GM12878 (cell line): ENCODE data around the gene DENR. TPM values are rescaled to one million over a fixed set of nuclear protein-coding genes. Genes with fewer than 3 reads are reported as not detected.

Experiments used
- ATAC-seq: fragments of 200-7000 bp; cut with Tn5 transposase; 3 replicates; pipeline ENCODE4 v1.9.1; 2020; ENCODE audit warnings: mild to moderate bottlenecking, moderate library complexity
- BruUV-seq: library from RNA; stranded (reverse); fragments of 400-500 nt; replicated peaks from 2 replicates; lab custom pipeline; 2021; lab: Mats Ljungman, UMichigan
- CTCF ChIA-PET: fragments of 300-600 bp; sonication (Branson Sonifier 250); formaldehyde crosslinking; extraction: SDS; loops from one replicate; lab custom pipeline; 2021; ENCODE audit warnings: inconsistent platforms; lab: Yijun Ruan, JAX
- POLR2A ChIA-PET: fragments of 350-600 bp; formaldehyde crosslinking; extraction: SDS; loops from one replicate; lab custom pipeline; 2021; ENCODE audit warnings: inconsistent platforms; lab: Charles Lee
- RAD21 ChIA-PET: fragments of 300-600 bp; sonication (Branson Sonifier 250); formaldehyde crosslinking; loops from one replicate; lab custom pipeline; 2023; ENCODE audit warnings: antibody characterized with exemption; ENCODE audit not compliant: unreplicated experiment; lab: Charles Lee
- SMC1A ChIA-PET: fragments of 300-600 bp; sonication (Branson Sonifier 250); formaldehyde crosslinking; loops from one replicate; lab custom pipeline; 2023; ENCODE audit not compliant: unreplicated experiment, uncharacterized antibody; lab: Charles Lee
- DNase-seq: peaks from one replicate; pipeline ENCODE4 v3.0.0-alpha.2; 2011; ENCODE audit warnings: low read depth, low spot score
- FAIRE-seq: peaks from 3 replicates; lab custom pipeline; 2011; peaks lifted over from hg19 to GRCh38; lab: Jason Lieb, UNC
- H2AFZ ChIP-seq: 2 replicates; pipeline ENCODE4 v1.6.0; 2011; ENCODE audit warnings: low read depth, low read length, control low read depth; ENCODE audit not compliant: control insufficient read depth
- H3K27ac ChIP-seq: 2 replicates; pipeline ENCODE4 v1.5.1; 2011; ENCODE audit warnings: control low read depth; ENCODE audit not compliant: control insufficient read depth, insufficient read depth
- H3K27me3 ChIP-seq, 2 experiments: replicated peaks in 1 of 2; 2 replicates each; pipeline versions ENCODE4 v1.6.0 to v1.6.1; 2011; ENCODE audit warnings: low read length in 1 of 2; ENCODE audit not compliant: control insufficient read depth in 2 of 2, insufficient read depth in 2 of 2
- H3K36me3 ChIP-seq, 2 experiments: 2 replicates each; pipeline ENCODE4 v1.5.1; 2011; ENCODE audit warnings: low read length in 1 of 2; ENCODE audit not compliant: control insufficient read depth in 2 of 2, insufficient read depth in 2 of 2
- H3K4me1 ChIP-seq: 2 replicates; pipeline ENCODE4 v1.6.1; 2011; ENCODE audit warnings: mild to moderate bottlenecking, low read length, moderate library complexity, mixed read lengths; ENCODE audit not compliant: control insufficient read depth, insufficient read depth
- H3K4me2 ChIP-seq: 2 replicates; pipeline ENCODE4 v1.6.0; 2011; ENCODE audit warnings: control low read depth; ENCODE audit not compliant: control insufficient read depth, insufficient read depth
- H3K4me3 ChIP-seq: fragments of 200-600 bp; sonication (generic); 2 replicates; pipeline ENCODE4 v1.5.1; 2016
- H3K79me2 ChIP-seq: 2 replicates; pipeline ENCODE4 v1.6.0; 2011; ENCODE audit warnings: low read length; ENCODE audit not compliant: control insufficient read depth, insufficient read depth
- H3K9ac ChIP-seq: 2 replicates; pipeline ENCODE4 v1.8.0; 2011; ENCODE audit warnings: low read length, control low read depth, mixed read lengths; ENCODE audit not compliant: control insufficient read depth, insufficient read depth
- H3K9me3 ChIP-seq: replicated peaks from 3 replicates; pipeline ENCODE4 v1.5.1; 2011; ENCODE audit warnings: mild to moderate bottlenecking, low read length; ENCODE audit not compliant: control insufficient read depth, insufficient read depth
- H4K20me1 ChIP-seq: 2 replicates; pipeline ENCODE4 v1.6.0; 2011; ENCODE audit not compliant: control insufficient read depth, insufficient read depth
- BCL11A ChIP-seq: IDR thresholded peaks from 2 replicates; pipeline ENCODE4 v1.6.1; 2011; ENCODE audit warnings: low read depth, low read length
- CREM ChIP-seq: IDR thresholded peaks from 2 replicates; pipeline ENCODE4 v1.6.1; 2014; ENCODE audit warnings: antibody characterized with exemption, low read depth
- E2F4 ChIP-seq: IDR thresholded peaks from 2 replicates; pipeline ENCODE4 v1.6.1; 2012; ENCODE audit warnings: low read depth, low read length, improper control_type of control experiment
- IKZF2 ChIP-seq, 2 experiments: fragments of 450-650 bp; IDR thresholded peaks; 2 replicates each; pipeline ENCODE4 v1.6.1; 2017; ENCODE audit warnings: mild to moderate bottlenecking in 2 of 2, moderate library complexity in 2 of 2
- NKRF ChIP-seq: fragments of 450-650 bp; conservative IDR thresholded peaks from 2 replicates; pipeline ENCODE4 v1.6.1; 2017; ENCODE audit warnings: mild to moderate bottlenecking, moderate library complexity
- POU2F2 ChIP-seq: IDR thresholded peaks from 3 replicates; pipeline ENCODE4 v1.6.1; 2011; ENCODE audit warnings: low read depth, mild to moderate bottlenecking, low read length, borderline replicate concordance
- RBBP5 ChIP-seq: fragments of 200-600 bp; sonication (generic); conservative IDR thresholded peaks from 2 replicates; pipeline ENCODE4 v1.6.1; 2016
- RUNX3 ChIP-seq: IDR thresholded peaks from 2 replicates; pipeline ENCODE4 v1.6.1; 2012; ENCODE audit warnings: low read length, inconsistent platforms
- SUZ12 ChIP-seq: fragments of 200-600 bp; sonication (generic); IDR thresholded peaks from one replicate; pipeline ENCODE4 v1.6.1; 2018; ENCODE audit warnings: antibody characterized with exemption, mild to moderate bottlenecking; ENCODE audit not compliant: unreplicated experiment
- WGBS: methylation state at CpG from one replicate; pipeline ENCODE4 v1.1.6; 2016; ENCODE audit warnings: low lambda C conversion rate; ENCODE audit not compliant: insufficient replicate concordance, insufficient coverage; ENCODE audit errors: missing lambda C conversion rate; 5-methylcytosine and 5-hydroxymethylcytosine counted together
- in situ Hi-C: fragments of 300-500 bp; cut with MboI; formaldehyde crosslinking; loops from 9 replicates; pipeline ENCODE4 v1.14.3; 2018; ENCODE audit warnings: mixed read lengths
- intact Hi-C: fragments of 100-400 bp; cut with micrococcal nuclease; formaldehyde crosslinking; loops from one replicate; pipeline ENCODE4 v1.14.2; 2022; ENCODE audit not compliant: unreplicated experiment
- polyA plus RNA-seq, 11 experiments: library from polyadenylated mRNA; depleted of rRNA in 4 of 11; unstranded in 6 of 11; stranded (reverse) in 5 of 11; fragments of >200 nt; fragmentation: Nextera tagmentation in 4 of 11; fragmentation: Illumina TruSeq in 1 of 11; extraction: Ambion mirVana in 4 of 11; extraction: Trizol in 1 of 11; gene quantifications; 1 replicate in 1 of 11; 2 replicates in 10 of 11; pipeline versions ENCODE4 v1.2.1 to v1.2.3, GENCODE V29; 2011 to 2016; ENCODE audit warnings: inconsistent platforms in 2 of 11, missing spikeins in 2 of 11, low read depth in 1 of 11
- total RNA-seq, 4 experiments: library from RNA; depleted of rRNA in 3 of 4; stranded (reverse); fragments of >200 nt in 3 of 4; fragmentation: Illumina TruSeq in 1 of 4; extraction: Trizol in 1 of 4; gene quantifications; 2 replicates each; pipeline versions ENCODE4 v1.2.1 to v1.2.3, GENCODE V29; 2013 to 2021

DENR gene
- total and polyA plus RNA-seq, 10 of the 15 experiments (the other 5 are each of a cell fraction or from before 2014, with no cell fraction given) = 29.4 to 97.7 (median 58.3) TPM

- Histone ChIP-seq H3K27ac (no peak overlapping the region), H3K9me3 (no peaks in the 10 kb centered on the region), H4K20me1 (no peaks in the 10 kb centered on the region), H3K4me2 (no peak overlapping the region), H3K9ac (no peak overlapping the region), H2AFZ (no peak overlapping the region), H3K27me3 (no peaks in the 10 kb centered on the region), H3K36me3 (no peaks in the 10 kb centered on the region), H3K79me2 (no peaks in the 10 kb centered on the region), H3K4me3 (no peak overlapping the region), H3K4me1 (no peaks in the 10 kb centered on the region)
- intact Hi-C loops = no loop called here
- ChIA-PET CTCF (interaction anchor here (0.6 to 0.7 kb wide), 2 partner anchors 19 to 152 kb away, joined by 3 to 4 read pairs; no protein-coding TSS in a partner anchor), SMC1A (interaction anchor here (1.7 kb wide), 1 partner anchor 152 kb away, joined by 3 read pairs; no protein-coding TSS in a partner anchor), POLR2A (interaction anchor here (0.6 kb wide), 1 partner anchor 29 kb away, joined by 3 read pairs; no protein-coding TSS in a partner anchor), RAD21 (interaction anchor here (0.7 kb wide), 1 partner anchor 46 kb away, joined by 6 read pairs; no protein-coding TSS in a partner anchor)
- in situ Hi-C loops = no loop called here
- BruUV-seq = no TSS peak
- no peak for FAIRE-seq
- TF ChIP-seq IKZF2 (IDR thresholded peaks at IDR 0.05) (no peak), RUNX3 (peak; percentile 48)
- DNase-seq = no peak
- no peak for ATAC-seq
- 69% methylated on average over 10 of the region's 13 CpGs for WGBS
Observed at GRCh38 chr12:122799641-122800243, 47.1 kb downstream of the DENR start.

- Histone ChIP-seq H3K4me2 (no peak overlapping the region), H4K20me1 (no peaks in the 10 kb centered on the region), H2AFZ (no peak overlapping the region), H3K36me3 (no peaks in the 10 kb centered on the region), H3K9ac (no peak overlapping the region), H3K27me3 (no peaks in the 10 kb centered on the region), H3K4me1 (peaks cover 5% of the 10 kb centered on the region), H3K27ac (no peak overlapping the region), H3K9me3 (no peaks in the 10 kb centered on the region), H3K79me2 (no peaks in the 10 kb centered on the region), H3K4me3 (no peak overlapping the region)
- ChIA-PET RAD21 (interaction anchor here (1.5 kb wide), 1 partner anchor 9 kb away, joined by 5 read pairs; no protein-coding TSS in a partner anchor), POLR2A (no interaction called here), SMC1A (interaction anchor here (1.0 to 1.2 kb wide), 2 partner anchors 10 to 88 kb away, joined by 4 to 6 read pairs; no protein-coding TSS in a partner anchor), CTCF (interaction anchor here (1.0 to 2.0 kb wide), 2 partner anchors 10 to 15 kb away, joined by 3 to 11 read pairs; no protein-coding TSS in a partner anchor)
- BruUV-seq = no TSS peak
- no peak for FAIRE-seq
- 64% methylated on average over 7 of the region's 7 CpGs for WGBS
- DNase-seq = no peak
- intact Hi-C loops (no loop called here), in situ Hi-C loops (no loop called here)
- TF ChIP-seq E2F4 (no peak), POU2F2 (no peak), BCL11A (no peak), NKRF (no peak), SUZ12 (no peak), RBBP5 (no peak), CREM (no peak)
- ATAC-seq = no peak
Observed at GRCh38 chr12:122803937-122804336, 51.3 kb downstream of the DENR start.
